Fibroblast of the aortic adventitia (primary cell): Measurements from ENCODE around the gene CCDC87. TPM values are rescaled to one million over a fixed set of nuclear protein-coding genes. Genes with fewer than 3 reads are reported as not detected.

Experiments used
- DNase-seq: peaks from one replicate; pipeline ENCODE4 v3.0.0-alpha.2; 2010; ENCODE audit warnings: low read depth
- H3K4me3 ChIP-seq: 2 replicates; pipeline ENCODE4 v1.5.1; 2011; ENCODE audit warnings: low read depth, mild to moderate bottlenecking, control low read depth, low read length, moderate library complexity
- CTCF ChIP-seq: IDR thresholded peaks from 2 replicates; pipeline ENCODE4 v1.5.1; 2011; ENCODE audit warnings: mild to moderate bottlenecking, low read length, control low read depth, inconsistent platforms; ENCODE audit not compliant: insufficient read depth
- total RNA-seq: library from RNA; depleted of rRNA; stranded (reverse); fragments of >200 nt; gene quantifications from 2 replicates; pipeline ENCODE4 v1.2.3, GENCODE V29; 2012; ENCODE audit warnings: low replicate concordance

The CCDC87 gene
- total RNA-seq, 1 donor = 0.45 TPM

- no peak for TF ChIP-seq CTCF
Observed at GRCh38 chr11:66580803-66581202, 12.1 kb downstream of the CCDC87 start.

GRCh38 chr11:66579017-66579606 lies 13.8 kb downstream of the CCDC87 start:
- peak; percentile 80 for TF ChIP-seq CTCF
- DNase-seq = peak; percentile 74
- H3K4me3 ChIP-seq = no peak overlapping the region

More at GRCh38 chr11:66580803-66581202, 12.1 kb downstream of the CCDC87 start:
- DNase-seq = no peak
- no peak overlapping the region for H3K4me3 ChIP-seq

- DNase-seq = no peak
- no peak overlapping the region for H3K4me3 ChIP-seq
- TF ChIP-seq CTCF = no peak
Observed at GRCh38 chr11:66570850-66571180, 22.0 kb downstream of the CCDC87 start.

GRCh38 chr11:66570079-66570849 lies 22.6 kb downstream of the CCDC87 start:
- DNase-seq = peak; percentile 12
- no peak for TF ChIP-seq CTCF

GRCh38 chr11:66569076-66569475 lies 23.8 kb downstream of the CCDC87 start:
- no peak for DNase-seq
- no peak overlapping the region for H3K4me3 ChIP-seq
- no peak for TF ChIP-seq CTCF

More at GRCh38 chr11:66570079-66570849, 22.6 kb downstream of the CCDC87 start:
- no peak overlapping the region for H3K4me3 ChIP-seq

- no peak for TF ChIP-seq CTCF
- peak within 1 kb of the TSS; percentile 63 for H3K4me3 ChIP-seq
- DNase-seq = peak; percentile 70
Observed at GRCh38 chr11:66568124-66568916, 24.5 kb downstream of the CCDC87 start, which contains the start of gene CTSF. Gene CTSF, minus strand, starts transcription at chr11:66568606. Its CDS starts 120 bp downstream, at chr11:66568486.
